Neutrophil (primary cell): Measurements from ENCODE around the gene KCNQ1.

Experiments used
- H3K27ac ChIP-seq: fragments of 200-600 bp; sonication (generic); 2 replicates; pipeline ENCODE4 v1.5.1; 2016; ENCODE audit warnings: mild to moderate bottlenecking, moderate library complexity
- H3K27me3 ChIP-seq: fragments of 200-600 bp; sonication (generic); 2 replicates; pipeline ENCODE4 v1.6.0; 2016; ENCODE audit warnings: mild to moderate bottlenecking
- H3K36me3 ChIP-seq: fragments of 200-600 bp; sonication (generic); 2 replicates; pipeline ENCODE4 v1.5.1; 2017
- H3K4me1 ChIP-seq, 2 experiments: fragments of 200-600 bp in 1 of 2; sonication (generic) in 1 of 2; 1 replicate in 1 of 2; 2 replicates in 1 of 2; pipeline versions ENCODE4 v1.5.1 to v1.6.1; 2013 to 2016; ENCODE audit warnings: low read depth in 1 of 2, low read length in 1 of 2, mild to moderate bottlenecking in 1 of 2, moderate library complexity in 1 of 2; ENCODE audit not compliant: control insufficient read depth in 1 of 2, insufficient read depth in 1 of 2
- H3K4me3 ChIP-seq, 2 experiments: fragments of 200-600 bp in 1 of 2; sonication (generic) in 1 of 2; 1 replicate in 1 of 2; 2 replicates in 1 of 2; pipeline ENCODE4 v1.5.1; 2013 to 2016; ENCODE audit warnings: low read depth in 1 of 2, low read length in 1 of 2, mild to moderate bottlenecking in 1 of 2, moderate library complexity in 1 of 2
- H3K9me3 ChIP-seq: fragments of 200-600 bp; sonication (generic); 2 replicates; pipeline ENCODE4 v1.5.1; 2016
- CTCF ChIP-seq: fragments of 200-600 bp; sonication (generic); IDR thresholded peaks from 2 replicates; pipeline ENCODE4 v1.5.1; 2016; ENCODE audit warnings: antibody characterized with exemption

The KCNQ1 gene

GRCh38 chr11:2738551-2739431, 294.0 kb downstream of the KCNQ1 start:
- Histone ChIP-seq H3K9me3 (no peaks in the 10 kb centered on the region), H3K27me3 (no peaks in the 10 kb centered on the region), H3K36me3 (no peaks in the 10 kb centered on the region), H3K27ac (no peak overlapping the region), H3K4me3 (no peak overlapping the region), H3K4me1 (no peaks in the 10 kb centered on the region)
- no peak for TF ChIP-seq CTCF

GRCh38 chr11:2739531-2740274, 294.9 kb downstream of the KCNQ1 start:
- no peak for TF ChIP-seq CTCF
- no peaks in the 10 kb centered on the region for H3K36me3 ChIP-seq
- H3K9me3 ChIP-seq = no peaks in the 10 kb centered on the region
- H3K27me3 ChIP-seq = no peaks in the 10 kb centered on the region
- no peaks in the 10 kb centered on the region for H3K4me1 ChIP-seq
- no peak overlapping the region for H3K4me3 ChIP-seq
- H3K27ac ChIP-seq = no peak overlapping the region

GRCh38 chr11:2740275-2740940, 295.6 kb downstream of the KCNQ1 start:
- Histone ChIP-seq H3K4me1 (no peaks in the 10 kb centered on the region), H3K27ac (no peak overlapping the region), H3K36me3 (no peaks in the 10 kb centered on the region), H3K9me3 (no peaks in the 10 kb centered on the region), H3K4me3 (no peak overlapping the region), H3K27me3 (no peaks in the 10 kb centered on the region)
- no peak for TF ChIP-seq CTCF

- H3K27me3 ChIP-seq = no peaks in the 10 kb centered on the region
- no peaks in the 10 kb centered on the region for H3K9me3 ChIP-seq
- H3K4me1 ChIP-seq = no peaks in the 10 kb centered on the region
- H3K36me3 ChIP-seq = no peaks in the 10 kb centered on the region
- no peak overlapping the region for H3K4me3 ChIP-seq
- H3K27ac ChIP-seq = no peak overlapping the region
- no peak for TF ChIP-seq CTCF
Observed at GRCh38 chr11:2741006-2741376, 296.2 kb downstream of the KCNQ1 start.

GRCh38 chr11:2741377-2742131, 296.7 kb downstream of the KCNQ1 start:
- H3K9me3 ChIP-seq = no peaks in the 10 kb centered on the region
- no peaks in the 10 kb centered on the region for H3K27me3 ChIP-seq
- no peaks in the 10 kb centered on the region for H3K36me3 ChIP-seq
- H3K4me3 ChIP-seq = no peak overlapping the region
- no peak overlapping the region for H3K27ac ChIP-seq
- H3K4me1 ChIP-seq = no peaks in the 10 kb centered on the region
- TF ChIP-seq CTCF = no peak
